Activated B cell treated with CpG ODN at 0.5 μM for 24 hours (primary cell): Measurements from ENCODE around the gene PRDM4. TPM values are rescaled to one million over a fixed set of nuclear protein-coding genes. Genes with fewer than 3 reads are reported as not detected.
A peak's percentile ranks its signal among the peaks of the same experiment; 100 is the strongest.

Experiments
- ATAC-seq: fragments of 200-7000 bp; cut with Tn5 transposase; one replicate; pipeline ENCODE4 v1.10.0; 2021; ENCODE audit warnings: low read depth, mild to moderate bottlenecking, moderate library complexity
- CTCF ChIA-PET: fragments of 350-600 bp; sonication (Branson Sonifier 250); formaldehyde crosslinking; loops from one replicate; lab custom pipeline; 2021; ENCODE audit warnings: antibody characterized with exemption; lab: Charles Lee
- POLR2A ChIA-PET: fragments of 350-600 bp; sonication (Branson Sonifier 250); formaldehyde crosslinking; loops from one replicate; lab custom pipeline; 2021; ENCODE audit warnings: antibody characterized with exemption; lab: Charles Lee
- DNase-seq: peaks from one replicate; pipeline ENCODE4 v3.0.0; 2022
- H3K27ac Mint-ChIP-seq: one replicate; pipeline ENCODE4 v1.8.0; 2020; ENCODE audit warnings: mixed read lengths
- H3K27me3 Mint-ChIP-seq: one replicate; pipeline ENCODE4 v1.8.0; 2021; ENCODE audit warnings: mixed read lengths
- H3K36me3 Mint-ChIP-seq: one replicate; pipeline ENCODE4 v1.8.0; 2021; ENCODE audit warnings: low read depth, mixed read lengths
- H3K4me1 Mint-ChIP-seq: one replicate; pipeline ENCODE4 v1.8.0; 2021; ENCODE audit warnings: mixed read lengths
- H3K4me3 Mint-ChIP-seq: one replicate; pipeline ENCODE4 v1.8.0; 2020; ENCODE audit warnings: mild to moderate bottlenecking, mixed read lengths
- H3K9me3 Mint-ChIP-seq: one replicate; pipeline ENCODE4 v1.8.0; 2020; ENCODE audit warnings: mixed read lengths
- intact Hi-C: fragments of 100-400 bp; cut with micrococcal nuclease; formaldehyde crosslinking; loops from one replicate; pipeline ENCODE4 v1.15.1; 2024
- total RNA-seq: library from RNA; stranded (reverse); gene quantifications from 2 replicates; pipeline ENCODE4 v1.2.3, GENCODE V29; 2022
- TF ChIP-seq, protein P1 (sequence below): fragments of 200-600 bp; IDR thresholded peaks from one replicate; pipeline ENCODE4 v1.8.0; 2022; ENCODE audit warnings: antibody characterized with exemption, mild to moderate bottlenecking

PRDM4 gene, protein sequence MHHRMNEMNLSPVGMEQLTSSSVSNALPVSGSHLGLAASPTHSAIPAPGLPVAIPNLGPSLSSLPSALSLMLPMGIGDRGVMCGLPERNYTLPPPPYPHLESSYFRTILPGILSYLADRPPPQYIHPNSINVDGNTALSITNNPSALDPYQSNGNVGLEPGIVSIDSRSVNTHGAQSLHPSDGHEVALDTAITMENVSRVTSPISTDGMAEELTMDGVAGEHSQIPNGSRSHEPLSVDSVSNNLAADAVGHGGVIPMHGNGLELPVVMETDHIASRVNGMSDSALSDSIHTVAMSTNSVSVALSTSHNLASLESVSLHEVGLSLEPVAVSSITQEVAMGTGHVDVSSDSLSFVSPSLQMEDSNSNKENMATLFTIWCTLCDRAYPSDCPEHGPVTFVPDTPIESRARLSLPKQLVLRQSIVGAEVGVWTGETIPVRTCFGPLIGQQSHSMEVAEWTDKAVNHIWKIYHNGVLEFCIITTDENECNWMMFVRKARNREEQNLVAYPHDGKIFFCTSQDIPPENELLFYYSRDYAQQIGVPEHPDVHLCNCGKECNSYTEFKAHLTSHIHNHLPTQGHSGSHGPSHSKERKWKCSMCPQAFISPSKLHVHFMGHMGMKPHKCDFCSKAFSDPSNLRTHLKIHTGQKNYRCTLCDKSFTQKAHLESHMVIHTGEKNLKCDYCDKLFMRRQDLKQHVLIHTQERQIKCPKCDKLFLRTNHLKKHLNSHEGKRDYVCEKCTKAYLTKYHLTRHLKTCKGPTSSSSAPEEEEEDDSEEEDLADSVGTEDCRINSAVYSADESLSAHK
- total RNA-seq = 37.8 and 45.2 TPM in 2 replicates

DNA sequence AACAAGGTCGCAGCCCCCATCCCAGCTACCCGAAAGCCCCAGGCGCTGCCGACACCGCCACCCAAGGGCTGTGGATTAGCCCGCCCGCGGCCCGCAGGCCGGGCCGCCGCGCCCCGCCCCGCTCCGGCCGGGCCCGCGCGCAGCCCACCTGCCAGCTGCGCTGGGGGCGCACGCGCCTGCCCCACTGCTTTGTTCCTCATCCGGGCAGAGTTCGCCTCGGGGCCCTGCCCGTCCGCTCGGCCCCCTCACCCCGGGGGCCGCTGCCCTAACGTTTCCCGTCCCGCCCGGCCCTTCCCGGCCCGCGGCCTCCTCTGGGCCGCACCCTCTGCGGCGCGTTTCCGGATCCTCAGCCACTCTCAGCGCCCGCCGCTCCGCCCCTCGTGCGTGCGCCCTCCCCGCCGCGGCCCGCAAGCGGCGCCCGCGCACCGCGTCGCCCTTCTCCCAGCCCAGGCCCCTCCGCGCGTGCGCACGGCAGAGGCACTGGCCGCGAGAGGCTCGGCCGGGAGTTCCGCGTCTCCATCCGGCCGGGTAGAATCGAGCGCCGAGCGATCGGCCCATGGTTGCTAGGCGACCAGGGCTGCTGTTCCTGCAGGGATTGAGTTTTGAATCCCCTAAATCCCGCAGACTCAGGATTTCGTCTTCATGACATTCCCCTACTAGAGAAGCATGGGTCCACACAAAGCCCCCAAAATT, at the start of gene PRDM4:
TSS of gene PRDM4 (minus strand) at position 329 of the 693 bp plus-strand sequence. CDS start 622 bp downstream, outside the sequence.
- peak within 1 kb of the TSS; percentile 89 for H3K4me3 Mint-ChIP-seq
- DNase-seq (peak; percentile 93), ATAC-seq (peak; percentile 91)
- intact Hi-C loops = loop anchor here (1.0 to 10.0 kb wide), 11 partner anchors 24 to 1951 kb away; partner anchors contain the start of genes FAM222A, FICD, MMAB and MVK
- H3K36me3 Mint-ChIP-seq = peaks cover 24% of the 10 kb centered on the region
- POLR2A ChIA-PET = interaction anchor here (0.6 to 0.9 kb wide), 4 partner anchors 11 to 1006 kb away, joined by 3 to 5 read pairs (median 4); no protein-coding TSS in a partner anchor
- H3K27ac Mint-ChIP-seq = peak within 1 kb of the TSS; percentile 86
- peaks cover 2% of the 10 kb centered on the region for H3K9me3 Mint-ChIP-seq
- TF ChIP-seq, protein P1, sequence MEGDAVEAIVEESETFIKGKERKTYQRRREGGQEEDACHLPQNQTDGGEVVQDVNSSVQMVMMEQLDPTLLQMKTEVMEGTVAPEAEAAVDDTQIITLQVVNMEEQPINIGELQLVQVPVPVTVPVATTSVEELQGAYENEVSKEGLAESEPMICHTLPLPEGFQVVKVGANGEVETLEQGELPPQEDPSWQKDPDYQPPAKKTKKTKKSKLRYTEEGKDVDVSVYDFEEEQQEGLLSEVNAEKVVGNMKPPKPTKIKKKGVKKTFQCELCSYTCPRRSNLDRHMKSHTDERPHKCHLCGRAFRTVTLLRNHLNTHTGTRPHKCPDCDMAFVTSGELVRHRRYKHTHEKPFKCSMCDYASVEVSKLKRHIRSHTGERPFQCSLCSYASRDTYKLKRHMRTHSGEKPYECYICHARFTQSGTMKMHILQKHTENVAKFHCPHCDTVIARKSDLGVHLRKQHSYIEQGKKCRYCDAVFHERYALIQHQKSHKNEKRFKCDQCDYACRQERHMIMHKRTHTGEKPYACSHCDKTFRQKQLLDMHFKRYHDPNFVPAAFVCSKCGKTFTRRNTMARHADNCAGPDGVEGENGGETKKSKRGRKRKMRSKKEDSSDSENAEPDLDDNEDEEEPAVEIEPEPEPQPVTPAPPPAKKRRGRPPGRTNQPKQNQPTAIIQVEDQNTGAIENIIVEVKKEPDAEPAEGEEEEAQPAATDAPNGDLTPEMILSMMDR = no peak
- no peaks in the 10 kb centered on the region for H3K27me3 Mint-ChIP-seq
- peaks cover 33% of the 10 kb centered on the region for H3K4me1 Mint-ChIP-seq
- CTCF ChIA-PET = interaction anchor here (1.0 to 2.5 kb wide), 2 partner anchors 24 to 124 kb away, joined by 3 to 11 read pairs; no protein-coding TSS in a partner anchor

DNA sequence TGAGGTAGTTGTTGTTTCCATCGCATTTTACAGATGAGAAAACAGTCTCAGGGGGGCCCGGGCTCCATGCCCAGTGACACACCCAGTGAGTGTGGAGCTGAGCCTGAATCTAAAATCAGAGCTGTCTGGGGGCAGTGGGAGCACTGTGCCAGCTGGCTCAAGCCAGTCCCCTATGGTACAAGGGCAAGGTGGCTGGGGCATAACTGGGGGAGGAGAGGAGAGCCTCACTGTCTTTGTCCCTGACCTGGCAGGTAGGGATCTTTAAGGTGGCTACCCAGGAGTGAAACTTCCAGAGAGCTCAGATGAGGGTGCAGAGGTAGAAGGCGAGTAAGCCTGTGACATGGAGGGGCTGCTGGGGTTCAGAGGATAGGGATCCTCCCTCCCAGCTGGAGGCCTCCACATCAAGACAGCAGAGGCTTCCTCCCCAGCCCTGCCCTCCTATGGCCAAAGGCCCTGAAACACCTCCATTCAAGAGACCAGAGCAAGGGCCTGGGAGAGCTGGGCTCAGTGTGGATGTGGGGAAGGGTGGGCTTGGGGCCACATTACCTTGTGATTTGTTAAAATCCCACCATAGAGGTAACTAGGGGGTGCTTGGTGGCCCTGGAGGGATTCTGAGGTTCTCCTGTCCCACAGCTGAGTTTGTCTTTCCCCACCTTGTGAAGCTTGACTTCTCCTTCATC, 46.7 kb upstream of the PRDM4 start:
- intact Hi-C loops = no loop called here
- TF ChIP-seq, protein P1 = no peak
- ChIA-PET CTCF (no interaction called here), POLR2A (no interaction called here)
- Mint-ChIP-seq H3K36me3 (no peaks in the 10 kb centered on the region), H3K4me1 (no peaks in the 10 kb centered on the region), H3K27ac (no peak overlapping the region), H3K9me3 (no peaks in the 10 kb centered on the region), H3K4me3 (no peak overlapping the region), H3K27me3 (no peaks in the 10 kb centered on the region)
- ATAC-seq (no peak), DNase-seq (no peak)

DNA sequence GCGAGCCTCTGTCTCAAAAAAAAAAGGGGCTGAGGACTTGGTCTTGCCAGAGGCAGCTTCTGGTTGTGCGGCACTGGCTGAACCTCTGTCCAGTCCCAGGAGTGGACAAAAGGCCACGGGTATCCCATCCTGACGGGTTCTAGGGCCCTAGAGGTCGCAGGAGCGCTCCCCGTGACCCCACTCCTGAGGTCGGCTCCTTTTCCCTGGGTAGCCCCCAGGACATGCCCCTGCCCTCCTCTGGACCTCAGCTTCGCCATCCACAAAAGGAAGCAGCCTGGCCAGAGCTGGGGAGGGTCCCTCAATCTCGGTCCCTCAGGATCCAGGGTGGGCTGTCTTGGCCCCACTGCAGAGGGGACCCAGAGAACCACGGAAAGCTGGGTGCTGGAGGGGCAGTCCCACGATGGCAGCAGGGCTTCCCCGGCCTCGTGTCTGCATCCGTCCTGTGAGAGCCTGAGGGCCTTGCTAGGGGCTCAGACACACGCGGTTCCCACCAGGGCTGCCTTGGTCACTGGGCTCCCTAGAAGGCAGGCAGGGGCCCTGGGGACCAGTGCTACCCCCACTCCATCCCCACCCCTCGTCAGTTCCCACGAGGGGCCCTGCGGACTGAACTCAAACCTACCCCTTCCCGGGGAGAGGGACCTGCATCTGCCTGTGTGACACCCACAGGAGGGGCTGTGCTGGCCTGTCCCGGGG, 44.7 kb upstream of the PRDM4 start:
- no peak overlapping the region for H3K27ac Mint-ChIP-seq
- CTCF ChIA-PET = no interaction called here
- ATAC-seq (no peak), DNase-seq (no peak)
- H3K36me3 Mint-ChIP-seq = no peaks in the 10 kb centered on the region
- H3K27me3 Mint-ChIP-seq = no peaks in the 10 kb centered on the region
- no peak overlapping the region for H3K4me3 Mint-ChIP-seq
- POLR2A ChIA-PET = no interaction called here
- intact Hi-C loops = no loop called here
- H3K9me3 Mint-ChIP-seq = no peaks in the 10 kb centered on the region
- peaks cover 9% of the 10 kb centered on the region for H3K4me1 Mint-ChIP-seq
- TF ChIP-seq, protein P1 = no peak

DNA sequence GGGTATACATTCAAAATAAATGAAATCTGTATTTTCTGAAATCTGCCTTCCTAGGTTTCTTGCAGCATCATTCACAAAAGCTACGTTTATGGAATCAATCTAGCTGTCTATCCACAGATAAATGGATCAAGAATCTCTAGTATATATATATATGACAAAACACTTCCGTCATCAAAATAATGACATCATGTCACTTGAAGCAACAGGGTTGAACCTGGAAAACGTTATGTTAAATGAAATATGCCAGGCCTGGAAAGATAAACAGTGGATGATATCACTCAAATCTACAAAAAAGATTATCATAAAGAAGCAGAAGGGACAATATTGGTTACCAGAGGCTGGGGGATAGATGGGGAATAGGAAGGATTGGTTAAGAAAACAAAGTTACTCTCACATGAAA, 42.2 kb upstream of the PRDM4 start:
- Mint-ChIP-seq H3K4me1 (peaks cover 9% of the 10 kb centered on the region), H3K4me3 (no peak overlapping the region), H3K27me3 (no peaks in the 10 kb centered on the region), H3K27ac (no peak overlapping the region), H3K36me3 (no peaks in the 10 kb centered on the region), H3K9me3 (no peaks in the 10 kb centered on the region)
- POLR2A ChIA-PET = no interaction called here
- ATAC-seq (no peak), DNase-seq (no peak)
- CTCF ChIA-PET = no interaction called here
- TF ChIP-seq, protein P1 = no peak
- intact Hi-C loops = no loop called here
